ENCODE measurements around the gene SORCS2.

The SORCS2 gene

DNA sequence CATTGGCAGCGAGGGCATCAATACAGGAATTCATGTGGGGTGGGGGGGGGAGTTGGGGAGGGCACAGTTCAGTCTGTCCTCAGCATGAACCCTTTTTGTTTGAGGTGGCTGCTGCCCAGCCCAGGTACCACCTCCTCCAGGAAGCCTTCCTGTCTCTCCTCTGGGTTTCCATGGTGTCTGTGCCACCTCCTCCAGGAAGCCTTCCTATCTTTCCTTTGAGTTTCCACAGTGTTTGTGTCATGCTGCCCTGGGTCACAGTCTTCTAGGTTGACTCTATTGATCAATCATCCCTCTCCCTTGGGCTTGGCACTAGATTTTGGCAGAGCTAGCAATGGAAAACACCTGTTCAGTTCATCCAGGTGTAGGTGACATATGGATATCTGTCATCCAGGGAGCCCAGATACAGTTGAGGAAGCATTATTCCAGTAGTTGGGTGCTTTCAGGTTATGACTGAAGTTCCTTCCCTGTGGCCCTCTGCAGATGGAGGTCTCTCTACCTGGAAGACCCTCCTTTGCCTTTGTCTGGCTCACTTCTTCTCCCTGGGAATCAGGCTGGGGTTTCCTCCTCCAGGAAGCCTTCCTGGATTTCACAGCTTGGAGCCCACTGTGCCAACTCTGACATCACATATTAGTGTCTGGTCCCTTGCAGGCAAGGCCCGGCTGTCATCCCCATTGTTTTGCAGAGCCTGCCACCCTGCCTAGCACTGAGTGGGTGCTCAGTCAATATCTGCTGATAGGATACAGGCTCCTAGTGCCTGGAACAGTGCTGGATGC lies 96.6 kb downstream of the SORCS2 start:
- DNase-seq (ENCODE audit: low read depth), result no peak

DNA sequence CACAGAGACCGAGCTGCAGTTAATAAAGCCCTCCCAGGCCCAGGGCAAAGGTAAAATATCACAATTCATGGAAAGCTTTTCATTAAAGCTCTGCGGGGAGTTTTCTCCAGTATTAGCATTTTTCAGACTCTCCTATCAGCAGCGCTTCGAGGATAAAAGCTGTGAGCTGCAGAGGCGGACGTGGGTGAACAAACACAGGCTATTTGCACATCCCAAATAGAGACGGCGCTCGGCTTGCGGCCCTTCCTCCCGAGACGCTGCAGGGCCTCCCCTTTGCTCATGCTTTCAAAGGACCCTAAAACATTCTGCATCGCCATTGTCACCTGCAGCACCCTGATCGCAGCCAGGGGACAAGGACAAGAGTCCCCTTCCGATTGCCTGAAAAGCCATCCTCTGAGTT lies 97.3 kb downstream of the SORCS2 start:
- DNase-seq (ENCODE audit: low read depth), result no peak

DNA sequence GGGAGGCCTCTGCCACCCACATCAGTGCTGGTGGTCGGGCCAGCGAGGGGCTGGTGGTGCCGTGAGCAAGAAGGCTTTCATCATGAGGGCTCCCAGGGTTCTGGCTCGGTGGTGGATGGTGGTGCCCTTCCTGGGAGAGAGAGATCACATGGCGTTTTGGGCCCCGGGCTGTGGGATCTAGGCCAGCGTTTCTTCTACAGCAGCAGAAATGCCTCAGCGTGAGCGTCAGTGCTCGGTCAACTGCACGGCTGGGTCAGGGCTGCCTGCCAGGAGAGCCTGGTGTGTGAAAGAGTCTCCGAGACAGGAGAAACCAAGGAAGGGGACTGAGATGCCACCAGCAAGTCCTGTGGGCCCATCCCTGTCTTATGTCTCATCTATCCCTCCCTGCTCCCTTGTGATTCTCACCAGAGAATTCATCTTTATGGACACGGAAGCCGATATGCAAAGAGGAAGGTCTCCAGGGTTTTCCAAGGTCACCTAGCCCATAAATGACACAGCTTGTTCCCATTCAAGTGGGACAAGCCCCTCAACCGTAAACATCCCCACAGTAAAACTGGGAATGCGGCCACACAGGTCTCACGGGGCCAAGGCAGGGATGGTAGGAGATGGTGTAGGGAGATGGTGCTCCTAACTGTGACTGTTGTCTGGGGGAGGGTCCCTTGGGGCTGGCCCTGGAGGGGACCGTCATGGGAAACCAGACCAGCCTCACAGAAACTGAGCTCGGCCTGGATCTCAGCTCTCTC lies 99.2 kb downstream of the SORCS2 start:
- no peak for DNase-seq (ENCODE audit: low read depth)

DNA sequence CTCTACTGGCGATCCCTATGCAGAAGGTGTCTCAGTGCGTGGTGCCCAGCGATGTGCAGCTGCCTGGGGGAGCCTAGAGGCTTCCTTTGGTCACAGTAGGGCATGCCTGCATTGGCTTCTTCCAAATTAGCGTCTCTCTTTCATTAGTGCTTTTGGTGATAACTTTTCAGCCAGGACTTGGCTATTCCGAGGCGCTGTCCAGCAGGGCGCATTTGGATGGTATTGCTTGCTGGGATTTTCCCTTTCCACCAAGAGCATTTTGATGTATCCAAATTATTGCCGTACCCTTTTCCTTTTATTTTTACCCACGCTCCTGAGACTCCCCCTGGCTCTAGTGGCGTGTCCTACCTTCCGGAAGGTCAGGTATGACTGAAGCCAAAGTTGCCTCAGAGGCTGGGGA lies 101.4 kb downstream of the SORCS2 start:
- DNase-seq (ENCODE audit: low read depth), result no peak

DNA sequence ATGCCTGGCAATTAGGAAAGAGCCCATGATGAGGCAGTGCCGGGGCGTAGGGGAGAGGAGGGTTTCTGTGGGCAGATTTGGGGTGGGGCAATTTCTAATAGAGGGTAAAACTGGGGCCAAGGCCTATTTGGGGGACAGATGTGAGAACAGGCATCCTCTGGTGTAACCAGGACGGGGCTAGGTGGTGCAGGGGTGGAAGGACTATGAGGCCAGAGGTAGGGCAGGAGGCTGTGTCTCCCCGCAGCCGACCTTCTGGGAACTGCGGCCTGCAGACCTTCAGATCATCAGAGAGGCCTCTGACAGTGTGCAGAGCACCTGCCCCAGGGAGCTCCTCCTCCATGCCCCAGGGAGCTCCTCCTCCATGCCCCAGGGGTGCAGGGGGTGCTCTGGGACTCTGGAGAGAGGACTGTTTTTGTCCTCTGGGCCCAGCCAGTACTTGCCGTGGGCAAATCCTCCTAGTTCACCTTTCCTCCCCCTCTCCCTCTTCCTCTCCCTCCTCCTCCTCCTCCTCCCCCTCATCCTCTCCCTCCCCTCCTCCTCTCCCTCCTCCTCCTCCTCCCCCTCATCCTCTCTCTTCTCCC lies 101.9 kb downstream of the SORCS2 start:
- no peak for DNase-seq (ENCODE audit: low read depth)

DNA sequence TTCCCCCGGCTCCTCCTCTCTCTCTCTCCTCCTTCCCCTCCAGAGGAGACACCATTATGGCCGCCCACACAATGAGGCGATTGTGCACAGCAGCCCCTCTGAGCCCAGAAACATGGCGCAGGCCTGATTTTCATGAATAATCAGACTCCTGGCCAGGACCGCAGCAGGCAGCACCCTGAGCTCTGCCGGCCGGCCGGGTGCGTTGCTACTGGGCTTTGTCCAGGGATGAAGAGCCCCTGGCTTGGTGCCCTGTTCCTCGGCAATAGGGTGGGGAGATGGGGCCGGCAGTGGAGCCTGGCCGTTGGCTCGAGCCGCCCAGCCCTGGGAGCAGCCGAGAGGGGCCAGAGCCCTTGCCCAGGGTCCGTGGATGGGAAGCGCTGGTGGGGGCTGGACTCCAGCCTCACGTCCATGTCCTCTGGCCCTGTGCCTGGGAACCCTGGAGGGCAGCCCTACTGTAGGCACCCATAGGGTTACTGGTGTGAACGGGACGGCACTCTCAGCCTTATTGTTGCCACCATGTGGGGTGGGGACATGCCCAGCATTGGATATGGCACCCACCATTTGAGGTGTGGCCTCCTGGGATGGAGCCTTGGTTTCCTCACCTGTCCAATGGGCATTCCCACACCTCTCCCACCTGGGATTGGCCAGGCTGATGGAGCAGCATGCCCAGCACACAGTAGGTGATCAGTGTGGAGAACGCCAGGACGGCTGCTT lies 103.0 kb downstream of the SORCS2 start:
- DNase-seq (ENCODE audit: low read depth), result no peak

DNA sequence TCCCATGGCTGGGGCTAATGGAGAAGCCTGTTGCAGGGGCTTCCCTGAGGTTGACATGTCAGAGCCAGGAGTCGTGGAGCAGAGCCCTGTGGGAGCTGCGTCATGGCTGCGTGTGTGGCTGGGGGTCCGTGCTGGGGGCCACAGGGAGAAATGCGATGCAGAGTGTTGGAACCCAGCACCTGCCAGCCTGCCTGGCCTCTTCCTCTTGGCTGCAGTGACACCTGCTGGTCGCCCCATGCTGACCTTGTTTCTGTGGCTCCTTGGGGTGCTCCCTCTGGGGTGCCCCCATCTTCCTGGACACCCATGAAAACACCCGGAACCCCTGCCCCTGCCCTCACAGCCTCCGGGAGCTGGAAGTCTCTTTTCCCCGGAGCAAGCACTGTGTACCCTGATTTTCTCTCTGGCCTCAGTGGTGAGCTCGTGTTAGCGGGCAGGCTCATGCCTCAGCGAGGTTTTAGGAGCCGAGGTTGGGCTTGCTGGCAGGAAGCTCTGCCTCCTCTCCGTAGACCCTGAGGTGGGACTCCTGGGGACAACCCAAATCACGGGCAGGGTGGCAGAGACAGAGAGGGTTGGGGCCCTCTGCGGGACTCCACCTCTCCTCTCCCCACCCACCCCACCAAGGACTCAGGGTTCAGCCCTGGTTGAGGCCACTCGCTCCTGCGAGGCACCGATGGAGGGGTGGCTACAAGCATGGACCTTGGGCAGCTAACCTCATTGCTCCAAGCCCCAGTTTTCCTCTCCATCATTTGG lies 103.7 kb downstream of the SORCS2 start:
- DNase-seq (ENCODE audit: low read depth), result no peak

DNA sequence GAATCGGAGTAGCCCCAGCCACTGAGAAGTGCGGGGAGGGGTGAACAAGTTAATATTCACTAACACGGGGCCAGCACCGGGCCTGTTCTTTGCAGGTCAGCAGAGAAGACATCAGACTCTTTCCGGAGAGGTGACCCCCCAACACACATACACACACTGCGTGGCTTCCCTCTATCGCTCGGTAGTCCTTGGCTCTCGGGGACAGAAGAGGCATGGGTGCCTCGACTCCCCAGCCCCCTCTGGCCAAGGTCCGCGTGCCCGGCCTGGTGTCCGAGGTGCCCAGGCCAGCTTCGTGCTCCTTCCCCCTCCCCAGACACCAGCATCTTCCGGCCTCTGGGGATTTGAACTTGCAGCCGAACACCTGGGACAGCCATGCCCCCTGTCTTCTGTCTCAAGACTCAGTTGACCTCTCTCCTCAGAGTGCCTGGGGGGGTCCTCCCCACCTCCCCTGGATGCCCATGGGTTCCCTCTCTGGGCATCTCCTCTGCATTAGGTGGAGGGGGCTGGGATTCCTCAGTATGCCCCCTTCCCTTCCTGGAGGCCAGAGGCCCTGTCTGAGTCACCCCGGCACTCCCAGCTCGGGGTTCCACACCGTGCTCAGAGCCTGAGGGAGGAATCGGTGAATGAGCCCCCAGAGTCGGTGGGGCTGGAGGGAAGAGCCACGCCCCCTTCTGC lies 104.5 kb downstream of the SORCS2 start:
- no peak for DNase-seq (ENCODE audit: low read depth)

DNA sequence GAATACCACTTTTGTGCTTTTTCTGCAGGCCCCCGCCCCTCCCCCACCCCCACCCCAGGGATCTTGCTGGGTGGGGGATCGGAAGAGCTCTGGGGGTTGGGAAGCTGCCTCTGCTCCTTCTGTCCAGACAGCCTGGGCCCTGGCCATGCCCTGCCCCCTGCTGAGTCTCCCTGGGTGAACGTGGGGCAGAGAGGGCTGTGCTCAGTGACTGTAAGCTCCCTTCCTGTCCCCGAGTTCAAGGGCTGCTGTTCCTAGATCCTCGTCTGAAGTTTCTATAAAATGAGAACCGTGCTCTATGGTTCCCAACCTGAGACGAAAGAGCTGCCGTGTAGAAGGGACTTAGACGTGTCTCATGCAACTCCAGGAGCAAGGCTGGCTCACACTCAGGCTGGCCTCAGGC lies 105.0 kb downstream of the SORCS2 start:
- DNase-seq (ENCODE audit: low read depth), result no peak

DNA sequence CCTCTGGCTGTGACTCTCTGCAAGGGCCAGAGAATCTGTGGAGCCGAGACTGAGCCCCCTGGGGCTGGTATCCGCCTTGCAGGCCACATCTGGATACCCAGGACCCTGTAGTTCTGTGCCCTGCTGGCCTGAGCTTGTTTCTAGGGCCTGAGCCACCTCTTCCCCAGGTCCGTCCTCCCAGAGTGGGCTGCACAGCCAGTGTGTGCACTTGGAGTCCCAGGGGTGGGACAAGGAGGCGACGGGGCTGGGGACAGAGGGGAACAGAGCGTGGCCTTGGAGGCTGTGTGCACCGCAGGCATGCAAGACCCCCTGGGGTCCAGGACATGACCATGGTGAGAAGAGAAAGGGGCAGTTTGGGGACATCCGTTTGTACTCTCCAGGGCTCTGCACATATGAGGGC lies 105.5 kb downstream of the SORCS2 start:
- DNase-seq (ENCODE audit: low read depth), result no peak

DNA sequence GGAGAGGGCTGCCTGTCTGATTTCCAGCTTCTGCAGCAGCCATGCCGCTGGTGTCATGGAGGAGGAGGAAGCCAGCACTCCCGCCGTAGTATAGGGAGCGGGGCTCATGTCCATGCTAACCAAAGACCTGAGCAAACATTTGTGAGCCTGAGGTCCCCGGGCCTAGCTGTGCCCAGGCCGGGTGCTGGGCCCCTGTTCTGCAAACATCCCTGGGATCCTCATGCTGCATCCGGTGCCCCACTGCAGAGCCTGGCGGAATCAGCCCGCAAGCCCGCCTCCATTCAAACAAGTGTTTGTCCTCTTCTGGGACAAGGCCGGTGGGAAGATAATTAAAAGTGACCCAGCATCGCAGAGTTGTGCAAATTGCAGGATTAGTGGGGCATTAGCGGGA lies 106.3 kb downstream of the SORCS2 start:
- DNase-seq (ENCODE audit: low read depth), result no peak

DNA sequence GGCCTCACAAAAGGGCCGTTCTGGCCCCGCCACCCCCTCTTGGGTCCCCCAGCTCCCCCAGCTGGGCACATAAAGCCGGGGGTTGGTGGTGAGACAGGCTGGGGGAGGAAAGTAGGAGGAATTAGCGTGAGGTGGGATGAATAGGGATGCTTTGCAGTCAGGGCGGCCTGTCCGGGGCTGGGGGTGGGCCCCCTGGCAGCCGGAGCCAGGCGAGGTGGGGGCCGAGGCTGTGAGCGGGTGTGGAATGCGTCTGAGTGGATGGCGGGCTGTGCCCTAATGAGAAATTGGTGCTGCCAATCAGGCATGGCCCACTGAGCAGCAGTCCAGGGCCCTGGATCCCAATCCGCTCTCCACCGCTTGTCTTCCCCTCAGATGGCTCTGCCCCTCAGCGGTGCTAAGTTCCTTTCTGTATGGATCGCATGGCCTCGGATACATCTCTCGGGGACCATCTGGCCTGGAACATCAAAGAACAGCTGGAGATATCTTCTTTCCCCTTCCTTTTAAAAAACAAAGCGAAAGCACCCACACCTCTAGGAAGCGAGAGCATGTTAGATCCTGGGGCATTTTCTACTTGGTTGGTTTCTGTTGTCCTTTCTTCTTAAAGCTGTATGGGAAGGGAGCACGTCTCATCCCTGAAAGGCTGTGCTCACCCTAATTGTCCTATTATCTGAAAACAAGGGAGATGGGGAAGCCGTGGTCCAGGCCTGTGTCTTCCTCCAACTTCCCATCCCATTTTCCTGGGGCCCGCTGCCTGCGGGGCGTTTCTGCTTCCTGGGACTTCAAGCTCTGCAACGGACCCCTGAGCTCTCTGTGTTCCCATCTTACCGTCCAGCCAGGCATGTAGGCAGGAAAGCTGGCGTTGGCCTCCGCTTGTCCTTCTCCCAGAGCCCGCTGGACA lies 106.9 kb downstream of the SORCS2 start:
- DNase-seq (ENCODE audit: low read depth), result no peak

DNA sequence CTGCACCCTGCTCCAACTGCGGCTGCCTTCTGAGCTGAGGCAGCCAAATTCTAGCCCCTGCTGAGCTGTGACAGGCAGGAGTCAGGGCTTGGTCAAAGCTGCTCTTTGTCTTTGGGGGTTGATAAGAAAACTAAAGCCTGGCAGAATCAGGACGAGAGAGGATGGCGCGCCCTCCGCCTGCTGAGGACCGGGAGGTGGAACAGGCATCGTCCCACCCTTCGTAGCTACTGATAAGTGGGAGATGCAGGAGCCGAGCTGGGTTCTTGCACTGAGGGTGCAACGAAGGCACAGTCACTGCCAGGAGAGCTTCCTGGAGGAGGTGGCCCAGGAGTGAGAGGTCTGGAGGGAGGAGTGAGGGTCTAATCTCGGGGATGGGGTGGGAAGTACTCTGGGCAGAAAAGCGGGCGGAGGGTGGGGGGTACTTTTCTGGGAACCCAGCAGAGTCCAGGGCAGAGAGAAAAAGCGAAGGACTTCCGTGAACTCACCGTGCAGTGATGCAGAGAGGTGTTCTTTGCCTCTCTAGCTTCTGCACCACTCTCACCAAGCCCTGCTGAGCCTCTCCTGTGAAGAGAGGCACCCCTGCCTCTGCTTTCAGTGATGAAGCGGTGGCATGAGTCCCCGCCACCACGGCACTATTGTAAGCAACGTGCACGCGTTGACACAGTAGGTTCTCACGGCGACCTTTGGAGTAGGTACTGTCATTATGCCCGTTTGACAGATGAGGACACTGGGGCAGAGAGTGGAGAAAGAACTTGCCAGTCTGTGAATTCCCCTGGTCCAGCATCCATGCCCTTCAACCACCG lies 107.8 kb downstream of the SORCS2 start:
- no peak for DNase-seq (ENCODE audit: low read depth)

DNA sequence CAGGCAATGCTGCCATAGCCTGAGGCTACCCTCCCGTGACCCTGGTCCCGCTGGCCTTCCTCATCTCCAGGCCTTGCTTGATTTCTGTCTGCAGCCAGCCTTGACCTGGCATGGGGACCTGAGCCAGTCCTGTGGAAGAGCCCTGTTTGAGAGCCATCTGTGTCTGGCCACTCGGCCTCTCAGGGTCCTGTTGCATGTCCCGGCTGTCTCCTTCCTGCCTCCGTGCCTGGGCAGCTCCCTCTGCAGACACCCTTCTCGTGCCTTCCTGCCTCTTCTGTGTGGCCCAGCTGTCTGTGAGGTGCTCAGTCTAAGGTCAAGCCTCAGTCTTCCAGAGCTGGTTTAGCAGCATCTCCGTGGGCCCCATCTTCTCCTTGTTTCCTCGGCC lies 108.4 kb downstream of the SORCS2 start:
- no peak for DNase-seq (ENCODE audit: low read depth)

DNA sequence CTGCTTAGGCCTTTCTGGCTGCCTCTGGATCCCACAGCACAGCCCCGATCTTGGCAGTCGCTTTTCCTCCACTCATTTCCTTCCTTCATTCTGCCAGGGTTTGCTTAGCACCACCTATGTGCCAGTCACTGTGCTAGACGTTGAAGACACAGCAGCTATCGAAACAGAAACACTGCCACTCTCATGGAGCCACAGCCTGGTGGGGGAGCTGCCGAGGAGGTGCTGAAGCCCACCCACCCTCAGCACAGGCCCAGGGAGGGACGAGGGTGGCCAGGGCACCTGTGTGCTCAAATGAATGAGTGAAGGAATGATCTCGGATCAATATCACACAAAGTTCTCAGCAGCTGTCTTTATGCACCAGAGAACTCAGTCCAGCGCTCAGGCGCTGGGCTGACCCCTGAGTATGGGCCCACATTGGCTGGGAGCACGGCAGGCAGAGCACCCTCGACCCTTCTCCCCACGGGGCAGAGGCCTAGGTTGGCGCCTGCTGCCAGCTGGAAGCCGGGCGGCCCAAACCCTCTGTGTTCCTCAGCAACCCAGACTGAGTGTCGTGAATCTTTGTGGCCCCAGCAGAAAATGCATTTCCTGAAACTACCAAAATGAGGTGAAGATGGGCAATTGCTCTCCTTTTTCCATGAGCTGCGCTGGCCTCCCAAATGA lies 108.9 kb downstream of the SORCS2 start:
- no peak for DNase-seq (ENCODE audit: low read depth)

DNA sequence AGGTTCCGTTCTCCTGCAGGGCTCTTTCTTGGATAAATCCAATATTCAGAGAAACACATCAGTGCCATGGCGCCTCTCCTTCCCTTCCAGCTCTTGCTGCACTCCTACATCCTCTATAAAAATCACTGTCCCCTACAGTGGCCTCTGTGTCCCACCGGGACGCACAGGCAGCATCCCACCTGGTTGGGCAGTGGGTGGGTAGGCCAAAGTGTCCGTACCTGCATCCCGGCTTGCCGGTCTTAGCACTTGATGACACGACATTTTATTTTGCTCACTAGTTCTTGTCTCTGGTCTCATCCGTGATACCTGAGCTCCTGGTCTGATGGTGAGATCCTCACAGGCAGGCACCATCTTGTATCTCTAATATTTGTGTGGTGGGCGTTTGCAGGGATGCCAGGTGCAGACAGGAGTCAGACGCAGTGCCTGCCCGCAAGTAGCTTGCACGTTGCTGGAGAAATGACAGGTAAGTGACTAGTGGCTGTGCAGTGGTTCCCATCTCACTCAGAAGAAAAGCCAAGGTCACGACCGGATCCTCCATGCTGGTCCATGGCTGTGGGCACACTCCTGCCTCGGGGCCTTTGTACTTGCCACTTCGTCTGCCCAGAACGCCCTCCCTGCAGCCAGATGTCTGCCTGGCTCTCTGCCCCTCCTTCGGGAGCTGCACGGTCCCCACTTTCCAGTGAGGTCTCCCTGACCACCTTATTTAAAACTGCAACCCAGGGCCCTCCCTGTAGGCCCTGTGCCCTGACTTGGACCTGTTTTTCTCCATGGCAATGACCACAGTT lies 109.7 kb downstream of the SORCS2 start:
- no peak for DNase-seq (ENCODE audit: low read depth)

DNA sequence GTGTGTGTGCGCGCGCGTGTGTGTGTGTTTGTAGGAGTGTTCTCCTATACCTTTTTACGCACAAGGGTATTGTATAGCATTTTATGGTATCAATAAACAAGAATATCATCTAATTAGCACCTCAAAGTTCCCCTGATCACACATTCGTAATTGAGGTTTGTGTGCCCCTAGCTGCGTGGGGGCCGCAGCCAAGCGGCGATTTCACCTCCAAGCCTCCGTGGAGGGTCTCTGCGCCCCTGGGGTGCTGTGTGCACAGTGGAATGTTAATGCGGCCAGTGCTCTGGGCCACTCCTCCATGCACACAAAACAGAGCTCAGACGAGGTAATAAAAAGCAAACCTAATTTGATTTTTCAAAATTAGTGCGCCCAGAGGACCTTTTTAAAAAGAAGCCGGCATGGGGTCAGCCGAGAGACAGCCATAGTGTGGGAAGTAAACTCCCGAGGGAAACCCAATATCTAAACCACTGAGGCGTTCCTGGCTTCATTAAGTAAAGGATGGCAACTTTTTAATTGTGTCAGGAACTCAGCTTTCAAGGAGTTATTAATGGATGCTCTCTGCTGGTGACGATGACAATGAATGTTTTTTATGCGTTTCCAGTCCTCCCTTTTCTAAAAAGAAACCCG lies 110.6 kb downstream of the SORCS2 start:
- DNase-seq (ENCODE audit: low read depth), result no peak

DNA sequence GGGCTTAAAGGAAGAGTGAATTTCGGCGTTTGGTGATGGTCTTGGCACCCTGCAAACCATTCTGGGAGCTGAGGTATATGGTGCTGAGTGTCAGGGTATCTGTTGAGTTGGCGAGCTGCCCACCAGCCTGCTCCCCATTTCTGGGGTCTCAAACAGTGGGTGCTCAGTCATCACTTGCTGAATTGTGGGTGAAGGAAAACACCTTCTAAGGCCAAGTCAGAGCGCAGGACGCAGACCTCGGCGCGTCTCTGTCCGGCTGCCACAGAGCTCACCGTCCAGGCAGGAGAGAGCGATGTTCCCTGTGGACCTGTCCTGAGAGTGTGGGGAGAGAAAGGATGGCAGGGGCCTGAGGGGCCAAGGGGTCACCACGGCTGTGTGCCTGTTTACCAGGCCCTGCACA lies 111.2 kb downstream of the SORCS2 start:
- no peak for DNase-seq (ENCODE audit: low read depth)

Measured in activated T-helper 1 cell treated with Interleukin-2 at 50 U/mL for 16 hours (primary cell).